Stimulated activated CD8-positive, alpha-beta memory T cell treated with anti-CD3 and anti-CD28 coated beads, Interleukin-4, amount 100 ng/mL, for 4 hours (primary cell): ENCODE data around the gene IGSF10.
"Not testable (repeated sequence)": the region's sequence is repeated elsewhere in the genome, so short reads cannot be mapped to it uniquely, and the experiment has no call there.

Experiments used
- DNase-seq, 2 donors: peaks; one replicate each; pipeline ENCODE4 v3.0.0-alpha.2; 2020; ENCODE audit warnings: low read depth in 2 of 2, low spot score in 1 of 2

The IGSF10 gene

GRCh38 chr3:151460774-151461450, at the start of gene IGSF10:
TSS of gene IGSF10 (minus strand) at chr3:151461061. CDS start at chr3:151458709, 2,352 bp downstream.
- DNase-seq, result no peak

GRCh38 chr3:151509468-151510135, 48.7 kb upstream of the IGSF10 start:
- DNase-seq, result not testable (repeated sequence)

- DNase-seq, result no peak
These were observed 43.7 kb upstream of the IGSF10 start for GRCh38 chr3:151504606-151505005.

- no peak for DNase-seq
These were observed 42.2 kb upstream of the IGSF10 start for GRCh38 chr3:151503074-151503473.

GRCh38 chr3:151501923-151502632, 41.2 kb upstream of the IGSF10 start:
- DNase-seq, result no peak

GRCh38 chr3:151501171-151501922, 40.5 kb upstream of the IGSF10 start:
- DNase-seq, result no peak

GRCh38 chr3:151499168-151499567, 38.3 kb upstream of the IGSF10 start:
- no peak for DNase-seq

- DNase-seq, result no peak
These were observed 30.7 kb upstream of the IGSF10 start for GRCh38 chr3:151491525-151491924.

GRCh38 chr3:151487833-151488232, 27.0 kb upstream of the IGSF10 start:
- DNase-seq, result not testable (repeated sequence)

GRCh38 chr3:151483961-151484520, 23.2 kb upstream of the IGSF10 start:
- no peak for DNase-seq

- DNase-seq, result no peak
These were observed 22.6 kb upstream of the IGSF10 start for GRCh38 chr3:151483488-151483887.

GRCh38 chr3:151480492-151480891, 19.6 kb upstream of the IGSF10 start:
- no peak for DNase-seq

- no peak for DNase-seq
These were observed 18.6 kb upstream of the IGSF10 start for GRCh38 chr3:151479452-151479851.

GRCh38 chr3:151478335-151478697, 17.5 kb upstream of the IGSF10 start:
- no peak for DNase-seq

- no peak for DNase-seq
These were observed 16.9 kb upstream of the IGSF10 start for GRCh38 chr3:151477591-151478334.

GRCh38 chr3:151476344-151477018, 15.6 kb upstream of the IGSF10 start:
- DNase-seq, result no peak

- no peak for DNase-seq
These were observed 7.5 kb upstream of the IGSF10 start for GRCh38 chr3:151468284-151468917.

- DNase-seq, result no peak
These were observed 6.2 kb upstream of the IGSF10 start for GRCh38 chr3:151467069-151467468.

GRCh38 chr3:151462991-151463390, 2.1 kb upstream of the IGSF10 start:
- no peak for DNase-seq
